CD4-positive, alpha-beta T cell treated with Interleukin-21 for 1 hour (primary cell): Measurements from ENCODE around the gene MAPK10.

Experiments
- DNase-seq: peaks from one replicate; pipeline ENCODE4 v3.0.0-alpha.2; 2020

MAPK10 gene

DNA sequence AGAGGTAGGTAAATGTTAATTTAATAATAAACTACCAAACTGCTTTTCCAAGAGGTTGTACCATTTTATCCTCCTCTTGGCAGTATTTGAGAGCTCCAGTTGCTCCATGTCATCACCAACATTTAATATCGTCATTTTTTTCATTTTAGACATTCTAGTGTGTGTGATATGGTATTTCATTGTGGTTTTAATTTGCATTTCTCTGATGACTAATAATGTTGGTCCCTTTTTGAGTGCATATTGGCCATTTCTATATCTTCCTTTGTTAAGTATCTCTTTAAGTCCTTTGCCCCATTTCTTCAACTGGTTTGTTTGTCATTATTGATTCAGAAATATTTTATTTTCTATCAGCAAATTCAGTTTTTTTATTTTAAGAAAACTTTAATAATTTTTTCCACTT, 88.8 kb downstream of the MAPK10 start:
- DNase-seq: no peak

DNA sequence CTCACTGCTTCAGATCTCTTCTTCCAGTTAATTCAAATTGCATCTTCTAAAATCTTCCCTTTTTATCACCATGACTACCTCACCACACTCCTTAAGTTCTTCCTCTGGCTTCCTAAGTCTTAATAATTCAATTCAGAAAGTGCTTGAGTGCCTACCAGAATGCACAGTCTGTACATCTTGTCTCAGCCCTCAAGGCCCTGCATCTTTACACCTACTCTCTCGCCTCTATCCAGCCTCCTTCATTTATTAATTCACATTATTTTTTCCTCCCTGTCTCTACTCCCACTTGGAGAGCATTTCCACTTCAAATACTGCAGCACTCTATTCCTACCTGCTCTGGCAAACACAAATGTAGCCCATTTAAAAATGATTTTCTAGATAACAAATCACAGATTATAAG, 90.5 kb downstream of the MAPK10 start:
- DNase-seq: no peak

DNA sequence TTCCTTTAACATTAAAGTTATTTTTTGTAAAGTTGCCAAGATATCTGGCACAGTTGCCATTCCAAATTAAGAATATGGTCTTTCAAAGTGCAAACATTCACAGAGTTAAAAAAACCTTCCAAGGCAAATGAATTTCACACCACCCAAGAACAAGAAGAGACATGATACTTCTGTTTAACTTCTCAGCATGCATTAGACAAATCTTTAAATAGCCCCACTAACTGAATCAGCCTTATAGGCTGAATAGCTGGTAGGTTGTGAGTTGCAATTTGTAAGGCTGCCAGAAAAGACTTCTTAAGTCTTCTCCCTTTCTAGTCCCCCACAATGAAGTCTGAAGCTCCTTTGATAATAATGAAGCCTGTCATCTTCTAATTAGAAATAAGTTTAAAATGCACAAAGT, 95.6 kb downstream of the MAPK10 start:
- DNase-seq: no peak

DNA sequence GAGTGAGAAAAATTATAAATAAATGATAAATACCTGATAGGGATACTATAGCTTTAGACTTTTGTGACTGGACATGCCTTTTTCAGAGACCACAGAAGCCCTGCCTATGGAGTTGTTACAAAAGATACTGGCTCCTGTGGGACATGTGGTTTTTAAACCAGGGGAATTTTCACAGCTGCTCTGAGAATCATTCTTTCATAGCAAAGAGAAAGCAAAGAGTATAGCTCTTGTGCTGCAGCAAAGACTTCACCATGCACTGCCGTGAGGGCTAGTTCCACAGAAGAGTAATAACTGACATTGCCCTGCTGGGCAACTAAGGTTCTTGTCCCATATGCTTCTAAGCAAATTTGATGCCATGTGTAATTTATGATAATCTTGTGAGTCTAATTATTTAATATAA, 98.2 kb downstream of the MAPK10 start:
- DNase-seq: no peak

DNA sequence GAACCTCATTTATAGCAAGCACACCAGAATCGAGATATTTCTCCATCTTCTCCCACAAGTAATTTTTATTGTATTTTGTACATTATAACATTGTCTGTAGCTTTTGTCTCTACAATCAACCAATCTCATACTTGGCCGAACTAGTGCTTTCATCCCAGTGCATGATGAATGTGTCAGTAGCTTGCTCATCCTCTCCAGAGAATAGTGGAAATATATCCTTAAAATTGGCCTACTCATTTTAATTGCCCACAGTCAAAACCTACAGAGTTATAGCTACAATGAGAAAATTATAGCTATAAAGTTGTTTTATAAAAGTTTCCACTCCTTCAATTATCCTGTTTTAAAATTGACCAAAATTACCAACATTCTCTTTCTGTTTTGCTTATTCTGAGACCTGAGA, 103.8 kb downstream of the MAPK10 start:
- no peak for DNase-seq

DNA sequence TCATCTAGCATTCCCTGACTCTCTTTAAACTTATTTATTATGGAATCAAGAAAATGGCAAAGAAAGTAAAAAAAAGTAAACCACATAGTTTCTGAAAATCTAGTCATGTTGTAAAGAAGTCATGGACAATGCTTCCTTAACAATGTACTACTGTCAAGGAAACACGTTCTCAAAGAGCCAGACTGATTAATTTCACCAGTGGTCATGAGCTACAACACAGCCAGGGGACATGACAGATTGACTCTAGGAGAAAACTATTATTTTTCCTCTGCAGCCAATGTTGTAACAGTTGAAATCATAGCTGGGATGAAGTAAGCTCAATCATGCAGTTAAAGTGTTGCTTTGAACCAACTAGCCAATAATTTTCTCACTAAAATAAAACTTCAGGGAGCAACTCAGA, 109.2 kb downstream of the MAPK10 start:
- DNase-seq: no peak

DNA sequence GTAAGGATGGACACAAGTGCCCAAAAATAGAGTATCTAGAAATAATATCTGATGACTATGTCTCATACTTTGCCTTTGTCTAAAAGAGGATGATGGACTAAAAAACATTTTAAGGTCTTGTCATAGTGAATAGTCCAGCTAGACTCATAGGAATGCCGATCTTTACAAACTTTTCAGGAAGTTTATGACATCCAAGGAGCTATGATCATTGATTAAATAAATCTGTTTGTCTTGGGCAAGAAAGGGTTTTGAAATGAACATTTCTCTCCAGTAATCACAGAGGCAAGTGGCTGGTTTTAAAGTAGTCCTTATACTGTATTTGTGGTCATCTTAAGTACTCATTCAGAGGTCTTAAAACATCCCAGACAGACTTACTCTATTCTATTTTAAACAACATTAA, 109.8 kb downstream of the MAPK10 start:
- DNase-seq: no peak

DNA sequence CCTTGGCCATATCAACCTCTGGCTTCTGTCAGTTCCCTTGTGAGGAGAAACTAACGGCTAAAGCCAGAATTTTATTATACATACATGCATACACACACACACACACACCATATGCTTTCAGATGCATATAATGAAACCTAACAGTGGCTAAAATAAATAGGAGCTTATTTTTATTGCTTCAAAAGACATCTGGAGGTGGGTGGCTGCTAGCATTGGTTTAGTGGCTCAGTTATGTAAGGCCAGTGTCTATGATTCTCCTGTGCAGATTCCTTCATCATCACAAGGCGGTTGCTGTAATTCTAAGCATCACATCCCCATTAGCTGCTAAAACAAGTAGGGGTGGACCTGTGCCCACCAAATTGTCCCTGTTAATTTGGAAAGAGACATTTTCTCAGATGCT, 110.8 kb downstream of the MAPK10 start:
- DNase-seq: no peak

DNA sequence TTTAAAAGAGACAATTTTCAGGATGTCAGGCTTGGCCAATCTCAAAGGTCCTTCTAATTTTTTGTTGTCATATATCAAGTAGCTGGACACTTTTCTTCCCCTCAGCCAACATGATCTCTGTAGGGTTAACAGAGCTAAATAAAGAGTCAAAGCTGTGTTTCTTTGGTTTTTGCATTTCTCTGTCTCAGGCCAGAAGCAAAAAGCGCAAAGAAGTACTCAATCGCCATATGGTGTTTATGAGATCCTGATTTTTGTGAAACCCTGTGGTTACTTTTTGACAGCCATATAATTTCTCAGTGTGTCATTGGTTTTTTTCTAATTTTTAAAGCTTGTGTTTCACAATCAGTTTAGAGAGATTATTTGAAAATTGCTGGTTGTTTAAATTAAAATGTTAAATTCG, 111.9 kb downstream of the MAPK10 start:
- DNase-seq: no peak

DNA sequence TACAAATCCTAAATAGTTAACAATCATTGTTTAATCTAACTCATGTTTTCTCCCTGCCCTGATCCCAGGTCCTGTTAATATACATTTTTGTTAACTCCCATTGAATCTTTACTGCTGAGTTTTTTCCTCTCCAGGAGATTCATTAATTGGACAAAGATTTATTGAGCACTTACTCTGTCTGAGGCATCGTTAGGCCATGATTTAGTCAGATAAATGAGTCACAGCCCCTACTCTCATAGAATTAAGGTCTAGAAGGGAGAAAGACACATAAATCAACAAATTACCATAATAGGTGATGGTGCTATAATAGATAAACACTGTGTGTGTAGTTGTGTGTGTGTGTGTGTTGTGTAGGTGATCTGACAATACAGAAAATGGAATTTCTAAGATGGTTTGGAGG, 112.5 kb downstream of the MAPK10 start:
- no peak for DNase-seq

DNA sequence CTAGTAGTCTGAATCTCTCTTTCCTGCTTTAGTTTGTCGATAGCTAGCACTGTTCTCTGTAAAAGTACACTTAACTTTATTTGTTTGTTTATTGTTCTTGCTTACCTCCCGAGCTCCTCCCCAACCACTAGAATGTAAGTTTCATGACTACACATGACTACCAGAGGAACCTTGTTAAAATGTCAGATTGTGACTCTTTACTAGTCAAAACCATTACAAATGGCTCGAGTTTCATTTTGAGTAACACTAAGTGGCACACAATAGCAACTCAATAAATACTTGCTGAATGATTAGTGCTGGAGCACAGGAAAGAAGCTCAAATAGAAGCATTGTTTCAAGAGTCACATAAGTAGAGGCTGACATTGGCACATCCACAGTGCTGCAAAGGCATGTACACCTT, 116.1 kb downstream of the MAPK10 start:
- no peak for DNase-seq

DNA sequence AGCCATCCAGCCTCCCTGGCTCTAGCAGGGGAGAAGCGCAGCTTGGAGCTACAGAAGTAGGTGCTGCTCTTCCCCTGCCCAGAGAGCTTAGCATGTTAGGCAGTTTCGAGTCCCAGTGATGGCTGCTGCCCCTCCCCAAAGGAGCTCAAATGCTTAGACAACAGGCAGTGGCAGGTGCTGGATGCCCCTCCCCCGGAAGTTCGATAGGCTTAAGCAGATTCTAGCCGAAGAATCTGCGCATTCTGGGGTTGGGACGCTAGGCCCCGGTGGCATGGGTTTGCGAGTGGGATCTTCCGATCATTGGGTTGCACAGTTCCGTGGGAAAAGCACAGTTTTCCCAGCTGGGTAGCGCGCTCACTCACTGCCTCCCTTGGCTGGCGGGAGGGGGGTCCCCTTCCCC, 117.2 kb downstream of the MAPK10 start:
- DNase-seq: no peak

DNA sequence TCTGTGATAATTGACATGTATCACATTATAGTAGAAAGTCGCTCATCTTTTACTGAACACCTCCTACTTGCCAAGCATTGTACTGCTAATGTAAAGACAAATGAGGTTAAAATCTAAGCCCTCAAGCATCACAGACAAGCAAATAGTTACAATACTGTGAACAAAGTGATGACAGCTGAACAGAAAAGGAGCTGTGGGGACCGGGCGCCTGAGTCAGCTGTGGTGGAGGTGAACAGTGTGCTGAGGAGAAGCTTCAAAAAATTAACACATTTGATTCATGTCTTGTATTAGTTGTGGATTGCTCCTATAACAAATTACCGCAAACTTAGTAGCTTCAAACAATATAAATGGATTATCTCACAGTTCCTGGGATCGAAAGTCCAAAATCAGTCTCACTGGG, 124.3 kb downstream of the MAPK10 start:
- no peak for DNase-seq

DNA sequence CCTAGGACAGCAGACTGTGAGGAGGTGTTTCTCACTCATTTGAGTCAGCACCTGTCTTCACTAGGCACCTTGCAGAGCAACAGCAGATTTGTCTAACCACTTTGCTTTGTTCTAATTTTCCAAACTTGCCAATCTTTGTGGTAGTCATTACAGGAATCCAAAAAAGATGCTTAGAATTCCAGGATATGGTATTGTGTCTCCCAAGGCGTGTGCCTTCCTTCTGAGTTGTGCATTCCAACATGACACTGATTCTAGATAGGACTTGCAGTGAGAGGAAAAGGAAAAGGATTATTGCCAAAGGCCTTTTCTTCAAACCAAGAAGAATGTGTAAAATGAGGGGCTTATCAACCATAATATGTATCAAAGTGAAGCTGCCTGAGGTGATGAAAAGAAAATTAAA, 126.2 kb downstream of the MAPK10 start:
- DNase-seq: no peak

DNA sequence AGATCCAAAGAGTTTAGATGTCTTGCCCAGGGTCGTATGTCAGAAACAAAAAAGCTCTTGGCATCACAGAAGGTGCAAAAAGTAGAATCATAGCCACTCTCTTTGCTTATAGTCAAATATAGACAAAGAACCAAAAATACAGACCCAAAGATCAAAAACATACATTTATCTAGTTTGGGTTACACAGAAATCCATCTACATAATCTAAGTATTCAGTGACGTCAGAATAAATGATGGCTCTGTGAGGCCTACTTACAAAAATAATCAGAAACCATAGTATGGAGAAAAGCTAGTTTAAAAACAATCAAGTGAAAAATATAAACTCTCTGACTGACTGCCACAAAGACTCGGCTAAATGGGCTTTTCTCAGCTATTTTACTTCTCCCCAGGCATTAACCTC, 126.8 kb downstream of the MAPK10 start:
- DNase-seq: no peak

DNA sequence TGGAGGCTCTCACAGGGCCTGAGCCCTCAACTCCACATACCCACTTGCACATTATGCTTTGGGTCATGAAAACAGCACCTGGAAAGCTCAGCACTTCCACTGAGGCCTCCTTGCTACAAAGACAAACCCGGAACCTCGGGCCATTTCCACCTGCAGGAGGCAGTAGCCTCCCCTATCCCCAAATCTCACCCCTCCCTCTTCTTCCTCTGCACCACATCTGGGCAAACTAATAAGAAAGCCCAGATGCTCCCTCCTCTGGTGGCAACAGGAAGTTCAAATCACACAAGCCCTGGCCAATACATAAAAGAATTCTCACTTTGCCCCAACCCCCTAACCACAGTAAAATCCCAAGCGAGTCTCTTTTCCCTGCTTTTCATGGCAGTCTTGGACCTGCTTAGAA, 136.4 kb downstream of the MAPK10 start:
- DNase-seq: no peak

DNA sequence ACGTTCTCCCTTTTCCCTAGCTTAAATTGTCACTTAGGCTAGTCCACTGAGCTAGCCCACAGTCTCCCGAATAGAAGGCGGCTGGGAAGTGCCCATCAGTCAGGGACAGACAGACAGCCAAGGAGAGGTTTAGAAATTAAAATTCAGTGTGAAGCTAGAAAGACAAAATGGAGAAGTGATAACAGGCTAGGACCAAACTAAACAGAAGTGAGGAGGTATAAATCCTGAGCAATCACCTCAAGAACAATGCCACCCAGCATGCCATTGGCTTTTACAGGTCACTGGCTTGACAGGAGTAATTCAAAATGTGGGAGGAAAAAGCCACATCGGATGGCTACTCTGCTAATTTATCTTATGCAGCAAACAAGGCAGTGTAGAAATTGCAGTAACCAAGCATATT, 138.9 kb downstream of the MAPK10 start:
- DNase-seq: no peak

DNA sequence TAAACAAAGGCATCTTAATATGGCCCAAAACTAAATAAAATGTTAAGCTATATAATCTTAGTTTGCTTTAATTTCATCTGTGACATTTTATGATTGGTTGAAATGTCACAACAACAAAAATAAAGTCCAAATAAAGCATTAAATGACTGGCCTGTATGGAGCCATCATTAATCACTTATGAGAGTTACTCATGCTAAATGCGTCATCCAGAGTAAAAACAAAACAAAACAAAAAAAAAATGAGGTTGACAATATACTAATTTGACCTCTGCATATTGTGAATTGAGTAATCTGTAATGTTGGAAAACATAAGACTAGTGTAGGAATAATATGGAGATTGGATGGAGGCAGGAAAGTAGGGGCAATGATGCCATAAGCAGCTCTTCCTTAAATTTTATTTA, 139.7 kb downstream of the MAPK10 start:
- no peak for DNase-seq

DNA sequence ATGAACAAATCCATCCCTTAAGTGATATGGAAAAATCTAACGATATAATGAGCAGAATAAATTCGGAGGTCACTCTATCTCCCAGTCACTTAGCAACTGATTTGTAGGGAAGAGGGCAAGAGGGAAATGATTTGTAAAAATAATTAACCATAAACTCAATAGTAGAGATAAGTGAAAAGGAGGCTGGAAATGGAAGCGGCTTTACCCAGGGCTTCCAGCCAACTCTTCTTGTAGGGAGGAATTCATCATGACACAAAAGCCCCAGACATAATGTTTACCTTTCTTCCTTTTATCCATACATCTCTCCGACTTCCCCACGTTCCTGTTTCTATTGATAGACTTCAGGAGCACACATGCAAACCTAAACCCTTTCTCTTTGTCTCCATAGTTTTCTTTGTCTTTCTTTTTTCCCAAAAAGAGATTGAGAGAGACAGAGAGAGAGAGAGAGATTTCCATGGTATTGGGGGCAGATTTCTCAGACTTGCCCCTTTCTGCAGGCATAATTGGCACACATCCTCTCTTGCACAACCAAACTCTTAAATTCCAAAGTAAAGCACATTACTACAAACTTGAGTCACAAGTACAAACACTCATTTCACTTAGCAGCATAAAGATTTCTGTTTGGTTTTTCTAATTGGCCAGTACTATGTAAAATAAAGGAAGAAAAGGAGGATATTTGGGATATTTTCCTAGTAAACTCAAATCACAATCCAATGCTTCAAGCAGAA, 140.9 kb downstream of the MAPK10 start:
- DNase-seq: no peak

DNA sequence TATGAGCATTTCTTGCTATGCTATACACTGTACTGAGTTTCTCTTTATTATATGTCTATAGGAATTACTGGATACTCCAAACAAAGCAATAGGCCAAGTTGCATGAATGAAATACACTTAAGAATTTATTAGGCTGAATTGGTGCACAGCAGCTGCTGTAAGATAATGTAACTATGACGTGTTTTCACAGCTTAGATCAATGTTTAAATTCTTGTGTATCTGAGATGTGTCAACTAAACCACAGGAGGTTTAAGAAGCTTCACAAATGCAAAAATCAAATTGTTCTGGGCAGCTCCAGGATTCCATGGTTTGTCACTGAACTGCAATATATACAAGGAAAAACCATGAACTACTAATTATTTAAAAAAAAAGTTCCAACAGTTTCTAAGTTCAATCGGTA, 156.7 kb downstream of the MAPK10 start:
- no peak for DNase-seq

DNA sequence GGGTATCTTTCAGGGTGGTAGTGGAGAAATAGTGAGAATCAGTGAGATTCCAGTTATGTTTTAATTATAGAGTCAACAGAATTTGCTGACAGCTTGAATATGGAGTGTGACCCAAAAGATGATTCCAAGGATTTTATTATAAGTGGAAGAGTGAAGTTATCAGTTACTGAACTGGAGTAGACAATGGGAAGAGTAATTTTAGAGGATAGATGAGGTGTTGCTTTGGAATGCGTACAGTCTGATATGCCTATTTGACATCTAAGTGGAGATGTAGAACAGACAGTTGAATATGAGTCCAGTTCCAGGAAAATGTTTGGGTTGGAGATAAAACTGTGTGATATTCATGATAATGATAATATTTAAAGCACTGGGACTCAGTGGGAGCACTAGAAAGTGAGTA, 174.2 kb downstream of the MAPK10 start:
- DNase-seq: no peak

DNA sequence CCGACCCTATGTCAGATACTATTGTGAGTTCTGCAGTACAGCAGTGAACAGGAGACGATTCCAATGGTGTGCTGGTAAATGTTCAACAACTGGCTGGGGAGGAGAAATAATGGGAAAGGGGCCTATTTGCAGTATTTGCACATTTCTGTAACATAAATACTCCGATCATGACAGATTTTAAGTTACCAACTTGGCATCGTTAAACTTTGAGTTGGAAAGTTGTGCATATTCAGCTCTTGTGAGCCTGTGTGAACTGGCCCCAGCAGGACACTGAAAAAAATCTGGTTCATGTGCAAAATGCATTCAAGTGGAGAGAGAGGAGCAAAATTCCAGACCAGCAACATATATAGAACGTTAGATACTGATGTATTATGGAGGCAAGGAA, 175.0 kb downstream of the MAPK10 start:
- DNase-seq: no peak

DNA sequence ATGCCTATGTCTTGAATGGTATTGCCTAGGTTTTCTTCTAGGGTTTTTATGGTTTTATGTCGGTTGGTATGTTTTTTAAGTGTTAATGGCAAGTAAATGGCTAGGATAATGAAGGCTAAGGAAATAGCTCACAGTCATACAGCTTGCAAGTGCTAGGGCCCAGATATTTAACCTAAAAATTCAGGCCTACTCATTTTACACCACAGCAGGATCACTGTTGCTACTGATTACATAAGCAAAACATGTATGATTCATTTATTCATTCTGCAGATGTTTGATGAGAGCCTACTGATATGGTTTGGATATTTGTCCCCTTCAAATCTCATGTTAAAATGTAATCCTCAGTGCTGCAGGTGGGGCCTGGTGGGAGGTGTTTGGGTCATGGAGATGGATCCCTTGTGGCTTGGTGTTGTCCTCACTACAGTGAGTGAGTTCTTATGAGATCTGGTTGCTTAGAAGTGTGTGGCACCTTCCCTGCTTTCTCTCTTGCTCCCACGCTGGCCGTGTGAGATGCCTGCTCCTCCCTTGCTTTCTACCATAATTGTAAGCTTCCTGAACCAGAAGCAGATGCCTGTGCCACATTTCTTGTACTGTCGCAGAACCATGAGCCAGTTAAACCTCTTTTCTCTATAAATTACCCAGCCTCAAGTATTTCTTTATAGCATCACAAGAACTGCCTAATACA, 175.5 kb downstream of the MAPK10 start:
- no peak for DNase-seq

DNA sequence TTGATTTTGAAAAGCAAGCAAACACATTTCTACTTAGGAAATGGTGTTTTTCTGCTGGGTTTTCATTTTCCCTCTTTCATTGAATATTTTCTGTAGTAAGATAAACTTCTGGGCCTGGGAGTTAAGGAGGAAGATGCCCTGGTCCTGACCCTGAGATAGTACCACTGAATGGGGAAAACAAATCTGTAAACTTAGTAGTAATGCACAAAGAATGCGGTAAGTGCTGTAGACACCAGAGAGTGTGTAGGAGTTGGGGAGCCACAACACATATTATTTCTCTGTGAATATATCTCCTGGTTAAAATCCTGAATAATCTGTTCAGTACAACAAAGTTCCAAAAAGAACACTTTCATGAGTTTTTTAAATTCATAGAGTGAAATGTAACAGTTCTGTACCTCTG, 178.3 kb downstream of the MAPK10 start:
- DNase-seq: no peak

DNA sequence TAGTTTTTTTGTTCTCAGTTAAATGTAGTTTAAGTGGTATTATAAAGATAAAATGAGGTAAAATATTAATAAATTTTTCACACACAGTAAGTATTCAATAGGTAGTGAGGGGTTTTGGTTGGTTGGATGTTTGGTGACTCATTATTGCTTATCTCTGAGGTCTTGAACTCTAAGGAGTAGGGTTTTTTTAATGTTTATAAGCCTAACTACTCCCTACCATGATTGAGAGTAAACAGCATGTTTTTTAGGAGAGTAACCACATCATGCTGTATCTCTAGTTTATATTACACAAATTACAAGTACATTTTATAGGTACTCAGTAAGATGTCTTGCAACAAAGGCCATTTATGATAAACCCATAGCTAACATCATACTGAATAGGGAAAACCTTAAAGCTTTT, 181.6 kb downstream of the MAPK10 start:
- no peak for DNase-seq
